Astrocyte (in vitro differentiated cells and primary cell): ENCODE data around the gene CSAG1.

Source experiments
- CTCF ChIP-seq: IDR thresholded peaks from 2 replicates; pipeline ENCODE4 v1.5.1; 2011; ENCODE audit warnings: low read depth, mild to moderate bottlenecking, inconsistent platforms, low read length, moderate library complexity; ENCODE audit not compliant: insufficient read depth
- EZH2 ChIP-seq: IDR thresholded peaks from 2 replicates; pipeline ENCODE4 v1.6.1; 2012; ENCODE audit warnings: mild to moderate bottlenecking, low read length, inconsistent platforms; ENCODE audit not compliant: insufficient read depth

- TF ChIP-seq CTCF: no peak
- no peak for TF ChIP-seq EZH2
These were observed 5.0 kb upstream of the CSAG1 start for GRCh38 chrX:152738560-152738959.
